ENCODE measurements around the gene SUMF1.

Gene SUMF1

DNA sequence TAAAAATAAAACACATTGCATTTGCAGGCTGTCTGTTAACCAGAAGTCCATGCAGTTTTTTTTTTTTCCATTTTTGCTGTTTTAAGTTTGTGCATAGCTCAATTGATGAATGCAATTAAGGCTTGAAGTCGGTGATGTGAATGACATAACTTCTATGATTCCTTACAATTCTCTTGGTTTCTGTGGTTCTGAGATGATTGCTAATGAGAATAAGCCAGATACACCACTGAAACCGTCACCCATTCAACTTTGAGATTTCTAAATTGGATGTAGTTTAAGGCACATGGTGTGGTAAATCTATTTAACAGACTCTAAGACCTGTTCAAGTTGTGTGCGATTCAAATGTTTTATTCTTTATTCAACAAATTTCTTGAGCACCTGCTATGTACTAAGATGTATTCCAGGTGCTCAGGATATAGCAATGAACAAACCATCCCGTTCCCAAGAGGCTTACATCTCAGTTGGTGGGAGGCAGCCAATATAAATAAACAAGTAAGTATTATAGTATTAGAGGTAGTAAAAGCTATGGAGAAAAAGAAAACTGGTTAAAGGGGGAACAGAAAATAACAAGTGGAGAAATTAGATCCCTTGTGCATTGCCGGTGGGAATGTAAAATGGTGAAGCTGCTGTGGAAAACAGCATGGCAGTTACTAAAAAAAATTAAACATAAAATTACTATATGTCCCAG, 30.1 kb upstream of the SUMF1 start:
- no peak for DNase-seq

DNA sequence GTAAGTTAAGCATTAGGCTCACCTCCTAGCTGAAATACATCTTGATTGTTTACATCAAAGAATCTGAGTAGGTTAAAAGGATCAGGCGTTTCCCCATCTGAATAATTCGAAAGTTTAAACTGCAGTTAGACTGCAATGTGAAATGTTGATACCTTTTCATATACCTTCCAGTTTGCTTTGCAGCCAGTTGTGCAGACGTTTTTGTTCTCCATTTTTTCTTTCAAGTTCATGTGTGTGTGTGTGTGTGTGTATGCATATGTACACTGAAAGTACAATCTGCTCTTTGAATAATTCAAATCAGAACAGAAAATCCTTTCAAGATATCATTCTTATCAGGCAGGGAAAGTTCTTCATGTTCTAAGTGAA, 29.0 kb upstream of the SUMF1 start:
- no peak for DNase-seq

DNA sequence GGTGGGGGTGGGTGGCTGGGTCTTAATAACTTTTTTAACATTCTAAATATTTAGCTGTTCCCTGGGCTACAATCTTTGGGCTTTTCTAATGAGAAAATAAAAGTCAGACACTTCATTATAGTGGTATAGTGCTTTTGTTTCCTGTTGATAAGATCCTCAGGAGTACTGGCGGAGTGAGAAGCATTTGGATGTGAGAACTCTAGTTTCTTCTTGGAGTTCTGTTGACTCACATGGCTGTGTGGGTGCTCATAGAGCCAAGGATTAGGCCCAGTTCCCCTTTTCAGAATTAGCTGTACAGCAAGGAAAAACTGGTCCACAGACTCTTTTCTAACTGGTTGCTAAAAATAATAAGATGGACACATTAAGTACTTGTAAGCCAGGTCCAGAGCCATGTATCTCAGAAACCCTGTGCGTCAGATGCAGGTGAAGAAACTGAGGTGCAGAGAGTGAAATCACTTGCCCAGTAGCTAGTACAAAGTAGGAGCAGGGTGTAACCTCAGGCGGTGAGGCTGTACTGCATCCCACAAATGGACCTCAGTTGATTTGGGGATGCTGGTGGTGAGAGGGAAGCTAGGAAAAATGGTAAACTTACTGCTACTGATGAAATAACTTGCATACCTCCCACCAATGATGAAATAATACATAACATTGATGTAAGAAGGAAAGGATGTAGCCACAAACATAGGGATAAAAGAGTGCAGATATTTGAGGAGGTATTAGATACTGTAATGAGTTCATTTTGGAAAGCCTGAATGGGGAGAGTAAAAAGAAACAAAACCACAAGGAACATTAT, 28.4 kb upstream of the SUMF1 start:
- DNase-seq, result no peak

- DNase-seq, result no peak
Observed at GRCh38 chr3:4494895-4495264, 27.8 kb upstream of the SUMF1 start.

DNA sequence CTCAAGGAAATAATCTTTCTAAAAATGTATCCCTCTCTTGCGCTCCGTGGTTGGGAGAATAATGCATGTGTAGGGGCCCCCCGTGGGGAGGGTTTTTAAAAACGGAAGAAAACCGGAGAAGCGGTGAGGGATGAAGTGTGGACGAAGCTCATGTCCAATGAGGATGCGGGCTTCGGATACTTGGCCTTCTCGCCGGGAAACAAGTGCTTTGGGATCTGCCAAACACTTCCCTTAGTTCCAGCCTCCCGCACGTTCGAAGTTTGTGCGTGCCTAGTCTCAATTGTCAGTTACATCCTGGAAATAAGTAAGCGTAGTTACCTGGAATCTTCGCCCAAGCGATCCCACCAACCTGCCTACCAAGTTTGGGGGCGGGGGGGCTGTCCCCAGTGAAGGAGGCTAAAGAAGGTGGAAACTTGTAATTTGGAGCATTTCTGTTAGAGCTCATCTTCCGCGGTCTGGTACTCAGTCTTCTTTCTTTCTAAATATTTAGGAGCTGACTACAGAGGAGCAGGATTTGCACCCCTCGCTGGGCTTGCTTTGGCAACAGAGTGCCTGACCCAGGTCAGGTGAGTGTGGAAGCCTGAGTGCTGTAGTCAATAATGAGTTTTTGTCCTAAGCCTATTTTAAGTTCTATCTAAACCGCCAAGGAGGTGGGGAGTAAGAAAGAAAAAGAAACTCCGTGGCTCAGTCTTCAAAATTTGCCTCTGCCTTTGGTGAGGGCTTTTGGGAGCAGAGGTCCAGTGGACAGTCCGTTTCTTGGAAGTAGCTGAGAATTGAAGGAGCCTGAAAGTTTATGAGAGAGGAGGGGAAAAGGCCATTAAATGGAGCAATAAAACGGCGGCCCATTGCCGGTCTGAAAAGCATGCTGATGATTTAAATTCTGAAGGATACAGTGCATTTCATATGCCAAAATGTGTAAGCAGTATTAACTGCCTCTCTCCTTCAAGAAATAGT, 27.1 kb upstream of the SUMF1 start:
- DNase-seq, result no peak

- peak; percentile 99 for DNase-seq
Observed at GRCh38 chr3:4493014-4493940, 26.2 kb upstream of the SUMF1 start, which contains the start of gene ITPR1. TSS of gene ITPR1 (plus strand) at chr3:4493348. CDS start at chr3:4516492, 23,144 bp downstream.

GRCh38 chr3:4492208-4493013, 25.3 kb upstream of the SUMF1 start:
- DNase-seq, result peak; percentile 43 to 50

GRCh38 chr3:4491855-4492207, 24.8 kb upstream of the SUMF1 start:
- no peak for DNase-seq

DNA sequence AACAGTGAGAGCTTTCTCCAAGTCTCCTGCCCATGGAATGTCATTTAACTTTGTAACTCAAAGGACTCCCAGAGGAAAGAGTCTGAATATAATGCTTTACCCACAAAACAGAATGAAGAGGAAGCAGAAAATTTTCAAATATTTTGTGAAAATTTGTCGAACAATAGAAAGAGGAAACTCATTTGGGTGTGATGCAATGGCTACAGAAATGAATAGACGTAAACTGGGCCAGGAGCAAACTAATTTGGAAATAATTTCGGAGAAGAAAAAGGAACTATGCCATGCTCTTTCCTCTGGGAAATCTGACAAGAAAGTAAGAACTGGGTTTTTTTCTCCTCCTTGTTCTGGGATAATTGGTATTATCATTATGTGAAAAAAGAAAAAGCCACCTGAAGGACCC, 11.2 kb upstream of the SUMF1 start:
- DNase-seq, result no peak

DNA sequence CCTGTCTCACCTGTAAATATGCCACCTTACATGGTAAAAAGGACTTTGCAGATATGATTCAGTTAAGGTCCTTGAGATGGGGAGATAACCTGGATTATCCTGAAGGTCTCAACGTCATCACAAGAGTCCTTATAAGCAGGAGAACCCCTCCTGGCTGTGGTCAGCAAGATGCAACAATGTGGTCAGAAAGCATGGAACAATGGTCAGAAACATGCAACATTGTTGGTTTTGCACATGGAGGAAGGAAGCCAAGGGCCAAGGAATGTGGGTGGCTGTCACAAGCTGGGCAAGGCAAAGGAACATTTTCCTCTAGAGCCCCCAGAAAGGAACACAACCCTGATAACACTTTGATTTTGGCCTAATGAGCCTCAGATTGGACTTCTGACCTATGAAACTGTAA, 9.4 kb upstream of the SUMF1 start:
- DNase-seq, result no peak

DNA sequence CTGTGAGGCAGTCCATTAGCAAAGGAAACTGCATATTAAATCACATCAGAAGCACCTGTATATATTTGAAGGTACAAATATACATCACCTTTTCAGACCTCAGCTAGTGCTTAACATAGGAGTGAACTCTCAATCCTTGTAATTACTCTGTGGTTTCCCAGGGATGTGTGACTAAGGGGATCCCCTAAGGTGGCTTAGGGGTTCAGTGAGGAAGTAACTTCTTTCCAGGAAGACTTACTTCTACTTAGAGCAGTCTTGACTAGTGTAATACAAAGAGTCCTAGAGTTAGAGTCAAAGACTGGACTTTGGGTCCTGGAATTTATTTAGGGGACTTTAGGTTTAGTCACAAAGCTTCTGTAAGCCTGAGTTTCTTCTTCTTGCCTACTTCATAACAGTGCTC, 8.7 kb upstream of the SUMF1 start:
- DNase-seq, result no peak

- DNase-seq, result peak in 1 of 2 donors; percentile 74
Observed at GRCh38 chr3:4474683-4475490, 7.8 kb upstream of the SUMF1 start.

GRCh38 chr3:4472766-4473165, 5.7 kb upstream of the SUMF1 start:
- DNase-seq, result no peak

GRCh38 chr3:4472312-4472711, 5.2 kb upstream of the SUMF1 start:
- DNase-seq, result no peak

DNA sequence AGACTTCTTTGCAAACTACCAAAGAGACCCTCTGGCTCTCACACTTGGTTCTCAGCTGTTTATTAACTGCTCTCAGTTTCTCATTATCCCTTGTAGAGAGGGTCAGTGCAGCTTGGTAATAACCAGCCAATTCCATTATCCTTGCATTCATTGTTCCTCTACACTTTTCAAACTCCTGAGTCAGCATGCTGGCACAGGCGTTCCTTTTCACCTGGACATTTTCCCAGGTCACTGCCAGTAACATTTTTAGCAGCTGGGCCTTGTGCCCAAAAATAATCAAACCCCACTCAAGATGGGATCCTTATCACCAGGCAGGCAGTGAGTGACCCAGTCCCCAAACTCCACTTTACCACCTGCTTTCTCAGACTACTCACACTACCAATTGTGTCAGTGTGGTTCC, 4.8 kb upstream of the SUMF1 start:
- DNase-seq, result no peak

DNA sequence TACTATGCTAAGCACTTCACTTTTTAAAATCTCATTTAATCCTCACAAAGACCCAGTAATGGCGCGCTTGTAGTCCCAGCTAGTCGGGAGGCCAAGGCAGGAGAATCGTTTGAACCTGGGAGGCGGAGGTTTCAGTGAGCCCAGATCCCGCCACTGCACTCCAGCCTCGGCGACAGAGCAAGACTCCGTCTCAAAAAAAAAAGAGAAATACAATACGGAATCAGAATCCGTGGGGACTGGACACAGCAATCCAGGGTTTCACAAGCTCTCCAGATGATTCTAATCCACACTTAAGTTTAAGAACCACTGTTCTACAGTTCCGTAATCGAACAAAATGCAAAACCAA, 426 bp upstream of the SUMF1 start:
- DNase-seq, result no peak

DNA sequence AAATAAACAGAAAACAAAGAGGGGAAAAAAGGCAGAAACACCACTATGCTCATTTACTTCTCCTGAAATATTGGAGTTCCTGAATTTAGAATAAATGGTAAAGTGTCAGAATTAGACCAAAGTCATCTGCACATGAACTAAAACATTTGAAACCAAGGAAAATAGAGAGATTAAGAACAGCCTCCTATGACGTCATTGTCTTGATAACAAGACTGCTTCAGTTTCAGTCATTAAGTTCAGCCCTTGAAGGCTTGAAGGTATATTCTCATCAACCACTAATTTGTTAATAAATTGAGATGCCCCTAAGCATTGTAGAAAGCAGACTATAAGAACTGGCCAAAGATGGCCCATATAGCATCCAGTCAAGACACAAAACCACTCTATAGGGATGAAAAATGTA, 2.5 kb downstream of the SUMF1 start:
- DNase-seq, result no peak

GRCh38 chr3:4462369-4463040, 4.6 kb downstream of the SUMF1 start:
- no peak for DNase-seq

GRCh38 chr3:4461468-4462090, 5.5 kb downstream of the SUMF1 start:
- DNase-seq, result no peak

- no peak for DNase-seq
Observed at GRCh38 chr3:4460334-4460733, 6.7 kb downstream of the SUMF1 start.

Measured in CD4-positive, alpha-beta T cell treated with Interleukin-1 beta for 1 hour (primary cell).